DOHH2 (cell line): Measurements from ENCODE around the gene BTBD18.

Source experiments
- H3F3A ChIP-seq: fragments of 200-600 bp; sonication (generic), shearing (Covaris generic); 2 replicates; pipeline ENCODE4 v1.6.0; 2016; ENCODE audit warnings: antibody characterized with exemption, mild to moderate bottlenecking; ENCODE audit not compliant: control insufficient read depth, insufficient read depth
- H3K27ac ChIP-seq: fragments of 200-600 bp; sonication (generic); 2 replicates; pipeline ENCODE4 v1.5.1; 2014; ENCODE audit warnings: low read depth, mild to moderate bottlenecking, low read length, moderate library complexity
- H3K27me3 ChIP-seq: fragments of 200-600 bp; sonication (generic); 2 replicates; pipeline ENCODE4 v1.6.1; 2014; ENCODE audit warnings: mild to moderate bottlenecking, low read length, mixed read lengths; ENCODE audit not compliant: control insufficient read depth
- H3K36me3 ChIP-seq: fragments of 200-600 bp; sonication (generic); 2 replicates; pipeline ENCODE4 v1.6.1; 2014; ENCODE audit warnings: mild to moderate bottlenecking, low read length, moderate library complexity, mixed read lengths; ENCODE audit not compliant: control insufficient read depth
- H3K4me1 ChIP-seq: fragments of 200-600 bp; sonication (generic); 2 replicates; pipeline ENCODE4 v1.6.1; 2014; ENCODE audit warnings: mild to moderate bottlenecking, low read length, mixed read lengths; ENCODE audit not compliant: control insufficient read depth
- H3K4me2 ChIP-seq: fragments of 200-600 bp; sonication (generic); 2 replicates; pipeline ENCODE4 v1.6.0; 2014; ENCODE audit warnings: mild to moderate bottlenecking, low read length, moderate library complexity
- H3K4me3 ChIP-seq: fragments of 200-600 bp; sonication (generic); 2 replicates; pipeline ENCODE4 v1.5.1; 2014; ENCODE audit warnings: mild to moderate bottlenecking, low read length, mixed read lengths
- H3K79me2 ChIP-seq: fragments of 200-600 bp; sonication (generic); 2 replicates; pipeline ENCODE4 v1.6.1; 2014; ENCODE audit warnings: mild to moderate bottlenecking, low read length, mixed read lengths; ENCODE audit not compliant: control insufficient read depth
- H3K9me2 ChIP-seq: fragments of 200-600 bp; sonication (generic); replicated peaks from 2 replicates; pipeline ENCODE4 v1.6.1; 2014; ENCODE audit warnings: mild to moderate bottlenecking, low read length, mixed read lengths; ENCODE audit not compliant: control insufficient read depth
- H3K9me3 ChIP-seq: fragments of 200-600 bp; sonication (generic); 2 replicates; pipeline ENCODE4 v1.6.1; 2014; ENCODE audit warnings: antibody characterized with exemption, low read length, mixed read lengths; ENCODE audit not compliant: control insufficient read depth, insufficient read depth
- H4K20me1 ChIP-seq: fragments of 200-600 bp; sonication (generic); 2 replicates; pipeline ENCODE4 v1.6.0; 2014; ENCODE audit warnings: low read depth, mild to moderate bottlenecking, antibody characterized with exemption, low read length, moderate library complexity; ENCODE audit not compliant: control insufficient read depth, insufficient read depth
- CTCF ChIP-seq: fragments of 200-600 bp; sonication (generic); IDR thresholded peaks from one replicate; pipeline ENCODE4 v1.5.1; 2014; ENCODE audit warnings: antibody characterized with exemption, mild to moderate bottlenecking, low read depth, low read length; ENCODE audit not compliant: poor library complexity, severe bottlenecking
- EZH2phosphoT487 ChIP-seq: fragments of 200-600 bp; sonication (generic); IDR thresholded peaks from 2 replicates; pipeline ENCODE4 v1.6.1; 2017; ENCODE audit warnings: borderline replicate concordance, mild to moderate bottlenecking, antibody characterized with exemption, low read length, moderate library complexity, mixed read lengths

Gene BTBD18

GRCh38 chr11:57776031-57776521 is 24.5 kb upstream of the BTBD18 start:
- no peak overlapping the region for H3K4me3 ChIP-seq
- no peaks in the 10 kb centered on the region for H3K9me3 ChIP-seq
- no peak overlapping the region for H3K27ac ChIP-seq
- H3K4me2 ChIP-seq: no peak overlapping the region
- TF ChIP-seq CTCF (no peak), EZH2phosphoT487 (no peak)
- no peaks in the 10 kb centered on the region for H3F3A ChIP-seq
- H3K9me2 ChIP-seq: no peaks in the 10 kb centered on the region
- H3K79me2 ChIP-seq: peaks cover 64% of the 10 kb centered on the region
- H3K4me1 ChIP-seq: peaks cover 8% of the 10 kb centered on the region
- H3K36me3 ChIP-seq: no peaks in the 10 kb centered on the region
- no peaks in the 10 kb centered on the region for H3K27me3 ChIP-seq
- H4K20me1 ChIP-seq: no peaks in the 10 kb centered on the region

GRCh38 chr11:57775491-57775890 is 23.9 kb upstream of the BTBD18 start:
- Histone ChIP-seq H3F3A (no peaks in the 10 kb centered on the region), H3K27me3 (no peaks in the 10 kb centered on the region), H3K4me1 (peaks cover 8% of the 10 kb centered on the region), H4K20me1 (no peaks in the 10 kb centered on the region), H3K36me3 (no peaks in the 10 kb centered on the region), H3K79me2 (peaks cover 67% of the 10 kb centered on the region), H3K4me3 (no peak overlapping the region), H3K9me2 (no peaks in the 10 kb centered on the region), H3K27ac (no peak overlapping the region), H3K9me3 (no peaks in the 10 kb centered on the region), H3K4me2 (no peak overlapping the region)
- no peak for TF ChIP-seq CTCF
- no peak for TF ChIP-seq EZH2phosphoT487

GRCh38 chr11:57773026-57773598 is 21.5 kb upstream of the BTBD18 start:
- no peak overlapping the region for H3K4me2 ChIP-seq
- peaks cover 5% of the 10 kb centered on the region for H3K4me1 ChIP-seq

More at GRCh38 chr11:57773026-57773598, 21.5 kb upstream of the BTBD18 start:
- no peaks in the 10 kb centered on the region for H3K36me3 ChIP-seq
- TF ChIP-seq EZH2phosphoT487: no peak
- TF ChIP-seq CTCF: no peak
- no peaks in the 10 kb centered on the region for H3K27me3 ChIP-seq
- H3K27ac ChIP-seq: no peak overlapping the region
- H4K20me1 ChIP-seq: no peaks in the 10 kb centered on the region
- H3K79me2 ChIP-seq: peaks cover 62% of the 10 kb centered on the region
- H3F3A ChIP-seq: no peaks in the 10 kb centered on the region
- no peaks in the 10 kb centered on the region for H3K9me2 ChIP-seq
- no peak overlapping the region for H3K4me3 ChIP-seq
- H3K9me3 ChIP-seq: no peaks in the 10 kb centered on the region
